Measurements from ENCODE around the gene PFDN4.

The PFDN4 gene

GRCh38 chr20:54165803-54166202 lies 42.1 kb upstream of the PFDN4 start:
- Histone ChIP-seq H3K9me3 (ENCODE audit: control insufficient read depth in 1 of 2, low read length in 2 of 2) (no peaks in the 10 kb centered on the region), H3K27me3 (ENCODE audit: control insufficient read depth in 1 of 2, insufficient read depth in 2 of 2, low read length in 2 of 2) (peaks cover 14 to 27% of the 10 kb centered on the region in 2 donors), H3K9ac (ENCODE audit: low read depth in 1 of 2, low read length in 2 of 2) (no peak overlapping the region), H3K27ac (ENCODE audit: low read depth, low read length) (no peak overlapping the region), H3K4me1 (ENCODE audit: control insufficient read depth in 1 of 2, insufficient read depth in 2 of 2, low read length in 2 of 2) (no peaks in the 10 kb centered on the region), H3K4me3 (ENCODE audit: low read depth in 1 of 2, low read length in 2 of 2) (no peak overlapping the region), H3K36me3 (ENCODE audit: control insufficient read depth in 1 of 2, insufficient read depth in 2 of 2, low read length in 2 of 2) (no peaks in the 10 kb centered on the region)

GRCh38 chr20:54166987-54167662 lies 40.8 kb upstream of the PFDN4 start:
- H3K4me1 ChIP-seq (ENCODE audit: control insufficient read depth in 1 of 2, insufficient read depth in 2 of 2, low read length in 2 of 2), result no peaks in the 10 kb centered on the region
- H3K4me3 ChIP-seq (ENCODE audit: low read depth in 1 of 2, low read length in 2 of 2), result no peak overlapping the region
- H3K36me3 ChIP-seq (ENCODE audit: control insufficient read depth in 1 of 2, insufficient read depth in 2 of 2, low read length in 2 of 2), result no peaks in the 10 kb centered on the region
- H3K9me3 ChIP-seq (ENCODE audit: control insufficient read depth in 1 of 2, low read length in 2 of 2), result no peaks in the 10 kb centered on the region
- H3K27me3 ChIP-seq (ENCODE audit: control insufficient read depth in 1 of 2, insufficient read depth in 2 of 2, low read length in 2 of 2), result peaks cover 20 to 40% of the 10 kb centered on the region in 2 donors
- no peak overlapping the region for H3K27ac ChIP-seq (ENCODE audit: low read depth, low read length)
- no peak overlapping the region for H3K9ac ChIP-seq (ENCODE audit: low read depth in 1 of 2, low read length in 2 of 2)

- H3K4me3 ChIP-seq (ENCODE audit: low read depth in 1 of 2, low read length in 2 of 2), result no peak overlapping the region
- no peaks in the 10 kb centered on the region for H3K4me1 ChIP-seq (ENCODE audit: control insufficient read depth in 1 of 2, insufficient read depth in 2 of 2, low read length in 2 of 2)
- peaks cover 31 to 51% of the 10 kb centered on the region in 2 donors for H3K27me3 ChIP-seq (ENCODE audit: control insufficient read depth in 1 of 2, insufficient read depth in 2 of 2, low read length in 2 of 2)
- H3K9ac ChIP-seq (ENCODE audit: low read depth in 1 of 2, low read length in 2 of 2), result no peak overlapping the region
- no peaks in the 10 kb centered on the region for H3K36me3 ChIP-seq (ENCODE audit: control insufficient read depth in 1 of 2, insufficient read depth in 2 of 2, low read length in 2 of 2)
- H3K9me3 ChIP-seq (ENCODE audit: control insufficient read depth in 1 of 2, low read length in 2 of 2), result no peaks in the 10 kb centered on the region
- H3K27ac ChIP-seq (ENCODE audit: low read depth, low read length), result no peak overlapping the region
These were observed 39.7 kb upstream of the PFDN4 start for GRCh38 chr20:54167909-54168872.

- Histone ChIP-seq H3K4me3 (ENCODE audit: low read depth in 1 of 2, low read length in 2 of 2) (no peak overlapping the region), H3K27me3 (ENCODE audit: control insufficient read depth in 1 of 2, insufficient read depth in 2 of 2, low read length in 2 of 2) (peaks cover 39 to 61% of the 10 kb centered on the region in 2 donors), H3K4me1 (ENCODE audit: control insufficient read depth in 1 of 2, insufficient read depth in 2 of 2, low read length in 2 of 2) (peaks cover 0 to 3% of the 10 kb centered on the region in 2 donors), H3K9ac (ENCODE audit: low read depth in 1 of 2, low read length in 2 of 2) (no peak overlapping the region), H3K27ac (ENCODE audit: low read depth, low read length) (no peak overlapping the region), H3K9me3 (ENCODE audit: control insufficient read depth in 1 of 2, low read length in 2 of 2) (no peaks in the 10 kb centered on the region), H3K36me3 (ENCODE audit: control insufficient read depth in 1 of 2, insufficient read depth in 2 of 2, low read length in 2 of 2) (no peaks in the 10 kb centered on the region)
These were observed 38.7 kb upstream of the PFDN4 start for GRCh38 chr20:54168961-54169862.

GRCh38 chr20:54170026-54170471 lies 37.8 kb upstream of the PFDN4 start:
- H3K9me3 ChIP-seq (ENCODE audit: control insufficient read depth in 1 of 2, low read length in 2 of 2), result no peaks in the 10 kb centered on the region
- H3K27me3 ChIP-seq (ENCODE audit: control insufficient read depth in 1 of 2, insufficient read depth in 2 of 2, low read length in 2 of 2), result peaks cover 45 to 69% of the 10 kb centered on the region in 2 donors

GRCh38 chr20:54170963-54171362 lies 36.9 kb upstream of the PFDN4 start:
- no peak overlapping the region for H3K27ac ChIP-seq (ENCODE audit: low read depth, low read length)
- no peak overlapping the region for H3K4me3 ChIP-seq (ENCODE audit: low read depth in 1 of 2, low read length in 2 of 2)
- H3K4me1 ChIP-seq (ENCODE audit: control insufficient read depth in 1 of 2, insufficient read depth in 2 of 2, low read length in 2 of 2), result peaks cover 0 to 3% of the 10 kb centered on the region in 2 donors
- H3K36me3 ChIP-seq (ENCODE audit: control insufficient read depth in 1 of 2, insufficient read depth in 2 of 2, low read length in 2 of 2), result no peaks in the 10 kb centered on the region
- H3K9me3 ChIP-seq (ENCODE audit: control insufficient read depth in 1 of 2, low read length in 2 of 2), result no peaks in the 10 kb centered on the region
- H3K9ac ChIP-seq (ENCODE audit: low read depth in 1 of 2, low read length in 2 of 2), result no peak overlapping the region
- H3K27me3 ChIP-seq (ENCODE audit: control insufficient read depth in 1 of 2, insufficient read depth in 2 of 2, low read length in 2 of 2), result peaks cover 50 to 74% of the 10 kb centered on the region in 2 donors

More at GRCh38 chr20:54170026-54170471, 37.8 kb upstream of the PFDN4 start:
- peaks cover 0 to 3% of the 10 kb centered on the region in 2 donors for H3K4me1 ChIP-seq (ENCODE audit: control insufficient read depth in 1 of 2, insufficient read depth in 2 of 2, low read length in 2 of 2)
- H3K9ac ChIP-seq (ENCODE audit: low read depth in 1 of 2, low read length in 2 of 2), result no peak overlapping the region
- H3K4me3 ChIP-seq (ENCODE audit: low read depth in 1 of 2, low read length in 2 of 2), result no peak overlapping the region
- no peak overlapping the region for H3K27ac ChIP-seq (ENCODE audit: low read depth, low read length)
- no peaks in the 10 kb centered on the region for H3K36me3 ChIP-seq (ENCODE audit: control insufficient read depth in 1 of 2, insufficient read depth in 2 of 2, low read length in 2 of 2)

GRCh38 chr20:54172532-54172855 lies 35.4 kb upstream of the PFDN4 start:
- H3K9me3 ChIP-seq (ENCODE audit: control insufficient read depth in 1 of 2, low read length in 2 of 2), result no peaks in the 10 kb centered on the region
- H3K9ac ChIP-seq (ENCODE audit: low read depth in 1 of 2, low read length in 2 of 2), result no peak overlapping the region
- H3K27me3 ChIP-seq (ENCODE audit: control insufficient read depth in 1 of 2, insufficient read depth in 2 of 2, low read length in 2 of 2), result peaks cover 50 to 74% of the 10 kb centered on the region in 2 donors
- H3K27ac ChIP-seq (ENCODE audit: low read depth, low read length), result no peak overlapping the region
- H3K4me3 ChIP-seq (ENCODE audit: low read depth in 1 of 2, low read length in 2 of 2), result no peak overlapping the region
- peaks cover 0 to 3% of the 10 kb centered on the region in 2 donors for H3K4me1 ChIP-seq (ENCODE audit: control insufficient read depth in 1 of 2, insufficient read depth in 2 of 2, low read length in 2 of 2)
- H3K36me3 ChIP-seq (ENCODE audit: control insufficient read depth in 1 of 2, insufficient read depth in 2 of 2, low read length in 2 of 2), result no peaks in the 10 kb centered on the region

GRCh38 chr20:54172856-54173652 lies 34.8 kb upstream of the PFDN4 start:
- no peak overlapping the region for H3K27ac ChIP-seq (ENCODE audit: low read depth, low read length)
- H3K4me3 ChIP-seq (ENCODE audit: low read depth in 1 of 2, low read length in 2 of 2), result no peak overlapping the region
- no peaks in the 10 kb centered on the region for H3K9me3 ChIP-seq (ENCODE audit: control insufficient read depth in 1 of 2, low read length in 2 of 2)
- H3K9ac ChIP-seq (ENCODE audit: low read depth in 1 of 2, low read length in 2 of 2), result no peak overlapping the region
- peaks cover 47 to 70% of the 10 kb centered on the region in 2 donors for H3K27me3 ChIP-seq (ENCODE audit: control insufficient read depth in 1 of 2, insufficient read depth in 2 of 2, low read length in 2 of 2)
- H3K36me3 ChIP-seq (ENCODE audit: control insufficient read depth in 1 of 2, insufficient read depth in 2 of 2, low read length in 2 of 2), result no peaks in the 10 kb centered on the region
- H3K4me1 ChIP-seq (ENCODE audit: control insufficient read depth in 1 of 2, insufficient read depth in 2 of 2, low read length in 2 of 2), result peaks cover 0 to 3% of the 10 kb centered on the region in 2 donors
